DMS 273 treated with DMSO at 0.1 percent for 48 hours (cell line): Measurements from ENCODE around the gene ANKRD44.

Experiments used
- DNase-seq: peaks from one replicate; lab custom pipeline; 2025; lab: John Stamatoyannopoulos, UW

The ANKRD44 gene

GRCh38 chr2:196956069-196956468, 354.5 kb downstream of the ANKRD44 start:
- no peak for DNase-seq

- DNase-seq: no peak
These were observed 355.5 kb downstream of the ANKRD44 start for GRCh38 chr2:196955036-196955435.

- no peak for DNase-seq
These were observed 356.6 kb downstream of the ANKRD44 start for GRCh38 chr2:196954001-196954400.

- no peak for DNase-seq
These were observed 357.6 kb downstream of the ANKRD44 start for GRCh38 chr2:196952936-196953335.

GRCh38 chr2:196951973-196952372, 358.6 kb downstream of the ANKRD44 start:
- no peak for DNase-seq

GRCh38 chr2:196949116-196949515, 361.5 kb downstream of the ANKRD44 start:
- no peak for DNase-seq

- DNase-seq: no peak
These were observed 366.0 kb downstream of the ANKRD44 start for GRCh38 chr2:196944570-196944969.

GRCh38 chr2:196941398-196942078, 369.0 kb downstream of the ANKRD44 start:
- DNase-seq: no peak

GRCh38 chr2:196939371-196939770, 371.2 kb downstream of the ANKRD44 start:
- DNase-seq: no peak
